ENCODE measurements around the gene ABTB1. TPM values are rescaled to one million over a fixed set of nuclear protein-coding genes. Genes with fewer than 3 reads are reported as not detected.

The ABTB1 gene
- total RNA-seq, 1 donor from 2014 or later = 9.7 TPM

- no peak overlapping the region for H3K27ac Mint-ChIP-seq
- H3K27me3 Mint-ChIP-seq (ENCODE audit: insufficient read depth) = peaks cover 1% of the 10 kb centered on the region
- no peak overlapping the region for H3K4me3 Mint-ChIP-seq
- H3K9me3 Mint-ChIP-seq = no peaks in the 10 kb centered on the region
- H3K36me3 Mint-ChIP-seq (ENCODE audit: low read depth) = no peaks in the 10 kb centered on the region
- DNase-seq (ENCODE audit: low spot score) = no peak
- no peaks in the 10 kb centered on the region for H3K4me1 Mint-ChIP-seq (ENCODE audit: low read depth)
- intact Hi-C loops (cut with micrococcal nuclease) = no loop called here
Observed at GRCh38 chr3:127709320-127710060, 36.7 kb downstream of the ABTB1 start.

DNA sequence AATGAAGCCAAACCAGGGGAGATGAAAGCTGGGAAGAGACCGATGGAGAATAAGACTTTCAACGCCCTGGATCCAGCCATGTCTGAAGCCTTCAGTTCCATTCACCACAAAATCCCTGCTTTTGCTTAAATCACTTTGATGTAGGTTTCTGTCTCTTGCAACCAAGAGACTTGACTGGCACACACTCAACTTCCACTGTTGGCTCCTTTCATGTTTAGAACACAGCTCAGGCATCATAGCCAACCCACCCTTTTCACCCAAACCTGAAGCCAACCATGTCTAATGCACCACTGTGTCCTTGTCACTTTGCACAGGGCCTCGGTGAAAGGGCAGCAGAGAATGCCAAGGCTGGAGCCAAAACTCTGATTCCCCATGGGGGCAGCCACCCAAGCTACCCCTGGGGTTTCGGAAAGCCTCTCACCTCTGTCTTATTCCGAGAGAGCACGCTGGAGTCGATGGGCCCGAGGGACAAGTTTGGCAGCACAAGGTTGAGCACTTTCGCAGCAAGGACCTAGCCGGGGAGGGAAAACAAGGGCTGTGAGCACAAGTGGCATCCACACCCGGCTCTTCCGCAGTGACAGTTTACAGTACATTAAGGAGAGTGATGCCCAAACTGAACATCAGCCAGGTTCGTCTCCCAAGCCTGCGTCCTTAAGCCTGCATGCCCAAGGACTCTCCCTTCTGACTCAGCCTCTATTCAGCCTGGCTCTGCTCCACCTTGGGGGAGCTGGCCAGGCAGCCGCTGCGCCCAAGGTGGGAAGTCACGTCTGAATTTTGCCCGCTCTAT, 37.6 kb downstream of the ABTB1 start:
- no peak overlapping the region for H3K27ac Mint-ChIP-seq

GRCh38 chr3:127711021-127711695, 38.4 kb downstream of the ABTB1 start:
- Mint-ChIP-seq H3K27me3 (ENCODE audit: insufficient read depth) (peaks cover 1% of the 10 kb centered on the region), H3K36me3 (ENCODE audit: low read depth) (no peaks in the 10 kb centered on the region), H3K27ac (no peak overlapping the region), H3K9me3 (no peaks in the 10 kb centered on the region), H3K4me3 (no peak overlapping the region), H3K4me1 (ENCODE audit: low read depth) (no peaks in the 10 kb centered on the region)
- no peak for DNase-seq (ENCODE audit: low spot score)
- intact Hi-C loops (cut with micrococcal nuclease) = no loop called here

More for the DNA sequence above, 37.6 kb downstream of the ABTB1 start:
- intact Hi-C loops (cut with micrococcal nuclease) = no loop called here
- H3K9me3 Mint-ChIP-seq = no peaks in the 10 kb centered on the region
- H3K36me3 Mint-ChIP-seq (ENCODE audit: low read depth) = no peaks in the 10 kb centered on the region
- no peak for DNase-seq (ENCODE audit: low spot score)
- no peaks in the 10 kb centered on the region for H3K4me1 Mint-ChIP-seq (ENCODE audit: low read depth)
- peaks cover 1% of the 10 kb centered on the region for H3K27me3 Mint-ChIP-seq (ENCODE audit: insufficient read depth)
- H3K4me3 Mint-ChIP-seq = no peak overlapping the region

GRCh38 chr3:127711896-127712295, 39.1 kb downstream of the ABTB1 start:
- Mint-ChIP-seq H3K27me3 (ENCODE audit: insufficient read depth) (peaks cover 1% of the 10 kb centered on the region), H3K27ac (no peak overlapping the region), H3K36me3 (ENCODE audit: low read depth) (no peaks in the 10 kb centered on the region), H3K4me3 (no peak overlapping the region), H3K9me3 (no peaks in the 10 kb centered on the region), H3K4me1 (ENCODE audit: low read depth) (no peaks in the 10 kb centered on the region)
- no peak for DNase-seq (ENCODE audit: low spot score)
- intact Hi-C loops (cut with micrococcal nuclease) = no loop called here

DNA sequence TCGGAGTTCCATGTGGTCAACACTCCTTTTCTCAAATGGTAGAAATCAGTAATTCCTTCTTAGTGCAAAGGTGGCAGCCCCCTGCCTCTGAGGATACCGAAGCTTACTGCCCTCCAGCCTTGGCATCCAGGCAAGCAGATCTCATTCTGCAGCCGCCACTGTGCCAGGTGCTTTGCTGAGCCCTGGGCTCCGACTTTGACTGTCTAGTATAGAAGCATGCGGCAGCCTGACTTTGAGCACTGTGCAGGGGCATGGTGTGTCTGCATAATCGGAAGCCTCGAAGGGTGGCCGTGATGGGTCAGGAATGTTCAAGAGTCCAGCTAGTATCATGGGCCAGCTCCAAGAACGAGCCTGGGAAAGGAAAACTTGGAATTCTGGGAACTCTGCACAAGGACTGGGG, 39.7 kb downstream of the ABTB1 start:
- Mint-ChIP-seq H3K9me3 (no peaks in the 10 kb centered on the region), H3K27ac (no peak overlapping the region), H3K4me1 (ENCODE audit: low read depth) (no peaks in the 10 kb centered on the region), H3K36me3 (ENCODE audit: low read depth) (no peaks in the 10 kb centered on the region), H3K4me3 (no peak overlapping the region), H3K27me3 (ENCODE audit: insufficient read depth) (peaks cover 1% of the 10 kb centered on the region)
- intact Hi-C loops (cut with micrococcal nuclease) = no loop called here
- no peak for DNase-seq (ENCODE audit: low spot score)

DNA sequence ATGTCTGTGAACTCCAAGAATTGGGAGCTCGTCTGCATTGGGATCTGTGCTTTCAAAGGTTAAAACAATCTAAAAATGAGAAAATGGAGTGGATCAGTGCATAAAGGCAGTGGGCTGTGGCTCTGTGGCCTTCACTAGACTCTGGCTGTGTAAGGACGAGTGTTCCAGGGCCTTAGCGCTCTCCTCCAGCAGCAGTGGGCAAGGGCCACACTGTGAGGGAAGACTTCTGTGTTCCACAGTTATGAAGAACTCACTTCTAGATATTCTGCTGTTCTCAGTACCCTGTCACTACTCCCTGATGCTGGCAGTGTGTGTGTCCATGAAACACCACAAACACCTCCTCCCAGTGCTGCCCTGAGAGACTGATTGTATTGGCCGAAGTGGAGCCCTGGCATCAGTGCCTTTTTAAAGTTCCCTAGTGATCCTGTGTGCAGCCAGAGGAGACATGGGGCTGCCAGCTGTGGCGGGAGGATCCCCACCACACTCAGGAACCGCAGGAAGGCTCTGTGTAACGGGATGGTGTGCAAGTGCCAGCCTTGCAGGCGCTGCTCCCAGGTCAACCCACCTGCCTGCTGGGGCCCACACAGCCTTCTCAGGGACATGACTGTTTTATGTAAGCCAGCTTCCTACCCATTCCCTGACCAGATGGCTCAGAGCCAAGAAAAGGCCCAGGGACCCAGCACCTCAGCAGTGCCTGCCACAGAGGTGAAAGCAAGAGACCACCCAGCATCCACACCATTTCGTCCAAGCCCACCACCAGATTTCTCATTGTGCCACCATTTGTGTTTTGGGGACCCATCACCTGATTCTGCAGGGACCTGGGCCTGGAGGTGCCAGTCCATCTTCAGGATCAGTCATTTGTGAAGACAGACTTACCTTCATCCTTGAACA, 40.4 kb downstream of the ABTB1 start:
- no peaks in the 10 kb centered on the region for H3K36me3 Mint-ChIP-seq (ENCODE audit: low read depth)
- peaks cover 1% of the 10 kb centered on the region for H3K27me3 Mint-ChIP-seq (ENCODE audit: insufficient read depth)
- DNase-seq (ENCODE audit: low spot score) = no peak

DNA sequence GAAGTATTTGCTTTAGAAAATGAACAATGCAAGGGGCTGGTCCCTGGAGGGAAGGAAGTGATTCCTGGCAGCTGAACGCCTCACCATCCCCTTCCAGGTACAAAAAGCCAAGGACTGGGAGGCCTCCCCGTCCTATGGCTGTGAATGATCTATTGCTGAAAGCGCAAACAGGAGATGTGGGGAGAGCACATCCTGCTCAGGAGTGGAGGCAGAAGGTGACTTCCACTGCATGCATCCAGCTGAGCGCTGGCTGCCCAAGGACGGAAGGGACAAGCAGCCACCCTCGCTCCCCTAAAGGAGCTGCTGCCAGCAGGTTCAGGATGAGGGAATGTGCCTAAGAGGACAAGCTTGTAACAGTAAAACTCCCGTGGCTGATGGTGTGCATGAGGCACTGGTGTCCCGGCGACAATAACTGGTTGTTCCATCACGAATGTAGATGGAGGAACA, 41.4 kb downstream of the ABTB1 start:
- intact Hi-C loops (cut with micrococcal nuclease) = no loop called here

More for the DNA sequence above, 40.4 kb downstream of the ABTB1 start:
- Mint-ChIP-seq H3K4me3 (no peak overlapping the region), H3K9me3 (no peaks in the 10 kb centered on the region), H3K4me1 (ENCODE audit: low read depth) (no peaks in the 10 kb centered on the region), H3K27ac (no peak overlapping the region)
- intact Hi-C loops (cut with micrococcal nuclease) = no loop called here

DNA sequence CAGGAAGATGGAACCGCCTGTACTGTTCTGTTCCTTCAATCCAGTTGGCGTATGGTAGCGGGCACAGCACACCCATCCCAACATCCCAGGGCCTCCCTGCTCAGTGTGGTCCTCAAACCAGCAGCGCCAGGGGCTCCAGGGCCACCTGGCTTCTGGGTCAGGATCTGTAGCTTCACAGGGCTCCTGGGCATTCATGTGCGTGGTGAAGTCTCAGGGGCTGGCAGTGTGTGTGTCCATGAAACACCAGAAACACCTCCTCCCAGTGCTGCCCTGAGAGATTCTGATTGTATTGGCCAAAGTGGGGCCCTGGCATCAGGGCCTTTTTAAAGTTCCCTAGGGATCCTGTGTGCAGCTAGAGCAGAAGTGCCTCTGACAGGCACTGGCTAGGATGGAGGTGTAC, 42.1 kb downstream of the ABTB1 start:
- intact Hi-C loops (cut with micrococcal nuclease) = no loop called here
- H3K27ac Mint-ChIP-seq = no peak overlapping the region
- H3K4me3 Mint-ChIP-seq = no peak overlapping the region
- DNase-seq (ENCODE audit: low spot score) = no peak
- no peaks in the 10 kb centered on the region for H3K36me3 Mint-ChIP-seq (ENCODE audit: low read depth)
- H3K9me3 Mint-ChIP-seq = no peaks in the 10 kb centered on the region
- no peaks in the 10 kb centered on the region for H3K4me1 Mint-ChIP-seq (ENCODE audit: low read depth)
- peaks cover 1% of the 10 kb centered on the region for H3K27me3 Mint-ChIP-seq (ENCODE audit: insufficient read depth)

More for the DNA sequence above, 41.4 kb downstream of the ABTB1 start:
- Mint-ChIP-seq H3K9me3 (no peaks in the 10 kb centered on the region), H3K27ac (no peak overlapping the region), H3K27me3 (ENCODE audit: insufficient read depth) (peaks cover 1% of the 10 kb centered on the region), H3K36me3 (ENCODE audit: low read depth) (no peaks in the 10 kb centered on the region), H3K4me3 (no peak overlapping the region), H3K4me1 (ENCODE audit: low read depth) (no peaks in the 10 kb centered on the region)
- no peak for DNase-seq (ENCODE audit: low spot score)

- Mint-ChIP-seq H3K27me3 (ENCODE audit: insufficient read depth) (peaks cover 1% of the 10 kb centered on the region), H3K27ac (no peak overlapping the region), H3K4me3 (no peak overlapping the region), H3K4me1 (ENCODE audit: low read depth) (no peaks in the 10 kb centered on the region), H3K9me3 (no peaks in the 10 kb centered on the region), H3K36me3 (ENCODE audit: low read depth) (no peaks in the 10 kb centered on the region)
- DNase-seq (ENCODE audit: low spot score) = no peak
- intact Hi-C loops (cut with micrococcal nuclease) = no loop called here
Observed at GRCh38 chr3:127715532-127715931, 42.8 kb downstream of the ABTB1 start.

DNA sequence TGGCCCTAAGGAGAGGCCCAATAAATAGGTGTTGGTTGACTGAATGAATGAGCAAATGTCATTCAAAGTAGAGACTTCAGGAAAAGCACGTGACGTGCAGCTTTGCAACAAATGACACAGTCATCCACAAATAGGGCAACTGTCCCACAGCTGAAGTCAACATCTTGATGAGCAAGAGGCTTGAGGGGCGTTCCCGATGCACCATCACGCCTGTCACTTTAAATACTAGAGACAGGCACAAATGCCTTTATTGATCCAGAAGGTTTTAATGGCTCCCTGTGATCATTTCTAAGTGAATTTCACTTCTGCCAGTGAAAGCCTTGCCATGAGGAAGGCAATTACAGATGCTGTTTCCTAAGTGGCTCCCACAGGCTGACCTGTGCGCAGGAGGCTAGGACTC, 43.6 kb downstream of the ABTB1 start:
- Mint-ChIP-seq H3K36me3 (ENCODE audit: low read depth) (no peaks in the 10 kb centered on the region), H3K27ac (no peak overlapping the region), H3K4me3 (no peak overlapping the region), H3K27me3 (ENCODE audit: insufficient read depth) (peaks cover 1% of the 10 kb centered on the region), H3K9me3 (no peaks in the 10 kb centered on the region), H3K4me1 (ENCODE audit: low read depth) (no peaks in the 10 kb centered on the region)
- DNase-seq (ENCODE audit: low spot score) = no peak
- intact Hi-C loops (cut with micrococcal nuclease) = no loop called here

GRCh38 chr3:127717357-127718244, 44.8 kb downstream of the ABTB1 start:
- peak overlapping the region; percentile 23 for H3K27ac Mint-ChIP-seq
- intact Hi-C loops (cut with micrococcal nuclease) = no loop called here
- DNase-seq (ENCODE audit: low spot score) = no peak
- H3K4me3 Mint-ChIP-seq = no peak overlapping the region
- no peaks in the 10 kb centered on the region for H3K36me3 Mint-ChIP-seq (ENCODE audit: low read depth)
- no peaks in the 10 kb centered on the region for H3K9me3 Mint-ChIP-seq
- H3K4me1 Mint-ChIP-seq (ENCODE audit: low read depth) = no peaks in the 10 kb centered on the region
- H3K27me3 Mint-ChIP-seq (ENCODE audit: insufficient read depth) = peaks cover 1% of the 10 kb centered on the region

Measured in activated T-helper 1 cell treated with anti-CD3 and anti-CD28 coated beads, Interleukin-12 subunit alpha, Interleukin-12 subunit beta, Interleukin-2, Interleukin-4 antibody, amounts not matched to agents 30 ng/mL and 10 ng/mL and 1 ng/mL, durations not matched to agents 14 hours and 24 hours and 36 hours (primary cell).